ENCODE results near the gene LMOD3. TPM values are rescaled to one million over a fixed set of nuclear protein-coding genes. Genes with fewer than 3 reads are reported as not detected.
A peak's percentile ranks its signal among the peaks of the same experiment; 100 is the strongest.

LMOD3 gene
- total RNA-seq, 1 donor from 2014 or later, result 0.12 TPM

DNA sequence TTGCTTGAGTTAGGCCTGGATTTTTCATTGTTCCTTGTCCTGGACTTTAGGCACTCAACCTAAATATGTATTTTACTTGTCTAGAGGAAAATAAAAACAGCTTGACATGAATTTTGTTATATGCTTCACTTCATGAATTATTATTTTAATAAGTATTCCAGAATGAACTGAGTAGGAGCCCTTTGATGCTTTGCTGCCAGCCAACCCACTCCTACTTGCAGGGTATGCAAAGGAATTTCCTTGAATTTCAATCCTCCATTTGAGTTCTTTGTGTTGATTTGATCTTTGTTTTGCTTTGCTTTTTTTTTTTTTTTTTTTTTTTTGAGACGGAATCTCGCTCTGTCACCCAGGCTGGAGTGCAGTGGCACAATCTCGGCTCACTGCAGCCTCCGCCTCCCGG is 26.1 kb downstream of the LMOD3 start:
- TF ChIP-seq, protein P1, sequence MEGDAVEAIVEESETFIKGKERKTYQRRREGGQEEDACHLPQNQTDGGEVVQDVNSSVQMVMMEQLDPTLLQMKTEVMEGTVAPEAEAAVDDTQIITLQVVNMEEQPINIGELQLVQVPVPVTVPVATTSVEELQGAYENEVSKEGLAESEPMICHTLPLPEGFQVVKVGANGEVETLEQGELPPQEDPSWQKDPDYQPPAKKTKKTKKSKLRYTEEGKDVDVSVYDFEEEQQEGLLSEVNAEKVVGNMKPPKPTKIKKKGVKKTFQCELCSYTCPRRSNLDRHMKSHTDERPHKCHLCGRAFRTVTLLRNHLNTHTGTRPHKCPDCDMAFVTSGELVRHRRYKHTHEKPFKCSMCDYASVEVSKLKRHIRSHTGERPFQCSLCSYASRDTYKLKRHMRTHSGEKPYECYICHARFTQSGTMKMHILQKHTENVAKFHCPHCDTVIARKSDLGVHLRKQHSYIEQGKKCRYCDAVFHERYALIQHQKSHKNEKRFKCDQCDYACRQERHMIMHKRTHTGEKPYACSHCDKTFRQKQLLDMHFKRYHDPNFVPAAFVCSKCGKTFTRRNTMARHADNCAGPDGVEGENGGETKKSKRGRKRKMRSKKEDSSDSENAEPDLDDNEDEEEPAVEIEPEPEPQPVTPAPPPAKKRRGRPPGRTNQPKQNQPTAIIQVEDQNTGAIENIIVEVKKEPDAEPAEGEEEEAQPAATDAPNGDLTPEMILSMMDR (IDR thresholded peaks at IDR 0.05), result no peak

DNA sequence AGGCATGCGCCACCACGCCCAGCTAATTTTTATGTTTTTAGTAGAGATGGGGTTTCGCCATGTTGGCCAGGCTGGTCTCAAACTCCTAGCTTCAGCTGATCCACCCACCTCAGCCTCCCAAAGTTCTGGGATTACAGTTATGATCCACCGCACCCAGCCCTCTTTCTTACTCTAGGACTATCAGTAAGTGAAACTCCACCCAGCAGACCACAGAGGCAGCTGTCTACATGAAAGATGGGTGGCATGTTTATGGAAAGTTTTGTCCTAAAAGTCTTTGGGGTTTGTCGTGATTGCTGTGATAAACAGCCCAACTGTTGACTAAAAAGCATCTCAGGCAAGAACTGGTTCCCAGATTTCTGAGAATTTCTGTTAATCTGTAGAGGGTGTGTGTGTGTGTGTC is 26.8 kb downstream of the LMOD3 start:
- TF ChIP-seq, protein P1 (IDR thresholded peaks at IDR 0.05), result no peak
- Histone ChIP-seq H3K4me1 (peaks cover 91% of the 10 kb centered on the region), H3K9me3 (no peaks in the 10 kb centered on the region), H3K4me3 (no peak overlapping the region), H3K36me3 (peaks cover 2% of the 10 kb centered on the region), H3K27me3 (ENCODE audit: low read depth) (no peaks in the 10 kb centered on the region), H3K27ac (peak overlapping the region; percentile 50)
- ATAC-seq (no peak), DNase-seq (no peak)
- intact Hi-C loops (cut with DNase I), result no loop called here

More for the DNA sequence above, 26.1 kb downstream of the LMOD3 start:
- DNase-seq, result no peak
- H3K9me3 ChIP-seq, result no peaks in the 10 kb centered on the region
- H3K27ac ChIP-seq, result peak overlapping the region; percentile 50
- H3K27me3 ChIP-seq (ENCODE audit: low read depth), result no peaks in the 10 kb centered on the region
- ATAC-seq, result no peak
- intact Hi-C loops (cut with DNase I), result no loop called here
- peaks cover 91% of the 10 kb centered on the region for H3K4me1 ChIP-seq
- no peak overlapping the region for H3K4me3 ChIP-seq
- H3K36me3 ChIP-seq, result peaks cover 8% of the 10 kb centered on the region

DNA sequence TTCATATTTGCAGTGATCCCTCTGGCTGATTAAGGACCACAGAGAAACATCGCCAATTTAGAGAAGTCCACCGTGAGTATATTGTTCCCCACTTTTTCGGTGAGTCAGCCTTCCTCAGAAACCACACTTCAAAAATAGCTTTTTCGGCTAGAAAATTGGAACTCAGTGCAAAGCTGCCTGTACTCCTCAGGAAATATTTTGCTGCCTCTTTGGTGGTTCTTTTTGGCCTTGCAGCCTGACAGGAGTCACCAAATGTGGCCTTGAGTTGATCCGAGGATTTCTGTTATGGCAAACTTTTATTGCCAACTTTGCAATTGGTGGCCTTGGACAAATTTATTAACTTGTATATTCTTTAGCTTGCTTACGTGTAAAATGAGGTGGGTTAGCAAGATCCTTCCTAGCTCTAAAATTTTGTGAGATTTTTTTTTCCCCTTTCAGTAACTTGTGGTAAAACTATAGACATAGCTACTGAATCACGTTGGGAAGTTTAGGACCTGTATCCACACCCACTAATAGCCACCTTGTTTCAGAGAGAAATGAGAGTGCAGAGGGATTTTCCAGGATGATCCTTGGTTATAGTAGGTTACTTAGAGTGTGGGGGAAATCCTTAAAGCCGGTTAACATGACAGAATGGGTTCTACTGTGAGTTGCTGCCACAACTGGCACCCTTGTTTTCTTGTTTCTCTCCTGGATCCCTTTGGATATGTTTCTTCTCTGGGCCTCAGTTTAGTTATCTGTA is 27.8 kb downstream of the LMOD3 start:
- H3K4me3 ChIP-seq, result no peak overlapping the region
- DNase-seq (no peak), ATAC-seq (peak; percentile 11 to 13)
- intact Hi-C loops (cut with DNase I), result no loop called here
- no peaks in the 10 kb centered on the region for H3K9me3 ChIP-seq
- H3K4me1 ChIP-seq, result peaks cover 94% of the 10 kb centered on the region
- H3K27me3 ChIP-seq (ENCODE audit: low read depth), result no peaks in the 10 kb centered on the region
- TF ChIP-seq, protein P1 (IDR thresholded peaks at IDR 0.05), result no peak
- H3K27ac ChIP-seq, result peak overlapping the region; percentile 50
- H3K36me3 ChIP-seq, result no peaks in the 10 kb centered on the region

DNA sequence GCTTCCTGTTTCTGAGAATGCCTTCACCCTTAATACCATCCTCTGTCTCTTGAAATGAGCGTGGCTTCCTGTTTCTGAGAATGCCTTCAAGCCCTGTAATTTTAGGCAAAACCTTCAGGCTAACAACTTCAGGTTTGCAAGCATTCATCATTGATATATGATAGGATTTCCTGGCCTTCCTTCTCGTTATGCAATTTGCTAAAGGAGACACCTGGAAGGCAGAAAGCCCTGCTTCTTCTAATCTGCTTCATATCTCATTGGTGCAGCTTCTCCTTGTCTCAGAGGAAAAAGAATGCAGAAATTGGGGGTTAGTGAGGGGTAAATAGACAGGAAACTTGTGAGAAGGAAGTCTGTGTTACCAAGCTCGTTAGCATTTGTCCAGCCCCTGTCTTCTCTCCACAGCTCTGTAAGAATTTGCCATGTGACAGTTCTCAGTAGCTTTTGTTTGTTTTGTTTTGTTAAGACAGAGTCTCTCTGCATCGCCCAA is 30.3 kb downstream of the LMOD3 start:
- TF ChIP-seq, protein P1 (IDR thresholded peaks at IDR 0.05), result no peak
- ATAC-seq (peak; percentile 33 to 58), DNase-seq (no peak)
- Histone ChIP-seq H3K36me3 (no peaks in the 10 kb centered on the region), H3K27ac (peak overlapping the region; percentile 62), H3K4me3 (peak overlapping the region; percentile 17), H3K27me3 (ENCODE audit: low read depth) (no peaks in the 10 kb centered on the region), H3K4me1 (peaks cover 99% of the 10 kb centered on the region), H3K9me3 (no peaks in the 10 kb centered on the region)
- intact Hi-C loops (cut with DNase I), result no loop called here

DNA sequence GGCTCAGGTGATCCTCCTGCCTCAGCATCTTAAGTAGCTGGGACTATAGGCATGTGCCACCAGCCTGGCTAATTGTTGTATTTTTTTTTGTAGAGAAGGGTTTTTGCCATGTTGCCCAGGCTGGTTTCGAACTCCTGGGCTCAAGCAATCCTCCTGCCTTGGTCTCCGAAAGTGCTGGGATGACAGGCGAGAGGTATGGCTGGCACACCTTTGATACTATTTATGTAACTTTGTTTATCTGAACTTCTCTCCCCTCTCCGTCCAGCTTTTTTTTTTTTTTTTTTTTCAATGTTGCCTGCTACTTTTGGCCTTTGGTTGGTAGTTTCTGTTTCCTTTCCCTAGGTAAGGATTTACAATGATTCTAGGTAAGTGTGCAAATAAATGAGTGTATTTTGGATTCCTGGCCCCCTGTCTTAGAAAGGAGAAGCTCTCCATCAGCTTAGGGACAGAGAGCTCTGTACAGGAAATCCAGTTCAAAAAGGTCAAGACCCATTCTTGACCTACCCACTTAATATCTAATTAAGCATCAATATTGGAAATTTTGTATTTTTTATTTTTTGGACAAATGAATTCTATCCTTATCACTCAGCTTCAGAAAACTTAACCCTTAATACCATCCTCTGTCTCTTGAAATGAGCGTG is 30.9 kb downstream of the LMOD3 start:
- Histone ChIP-seq H3K27ac (peak overlapping the region; percentile 62), H3K4me3 (peak overlapping the region; percentile 17), H3K27me3 (ENCODE audit: low read depth) (no peaks in the 10 kb centered on the region), H3K9me3 (no peaks in the 10 kb centered on the region), H3K4me1 (peaks cover 99% of the 10 kb centered on the region), H3K36me3 (no peaks in the 10 kb centered on the region)
- TF ChIP-seq, protein P1 (IDR thresholded peaks at IDR 0.05), result no peak
- DNase-seq, result no peak
- ATAC-seq, result no peak
- intact Hi-C loops (cut with DNase I), result no loop called here
